EH (cell line): ENCODE results near the gene RAP1GDS1.
"Not testable (repeated sequence)": the region's sequence is repeated elsewhere in the genome, so short reads cannot be mapped to it uniquely, and the experiment has no call there.

Experiments
- DNase-seq: peaks from one replicate; pipeline ENCODE4 v3.0.0-alpha.2; 2015; ENCODE audit warnings: low read depth

RAP1GDS1 gene

GRCh38 chr4:98434816-98435215, 173.6 kb downstream of the RAP1GDS1 start:
- DNase-seq, result no peak

GRCh38 chr4:98444371-98444770, 183.2 kb downstream of the RAP1GDS1 start:
- DNase-seq, result no peak

- peak; percentile 24 for DNase-seq
Measured at GRCh38 chr4:98446499-98447375, 185.6 kb downstream of the RAP1GDS1 start.

- no peak for DNase-seq
Measured at GRCh38 chr4:98447648-98448047, 186.5 kb downstream of the RAP1GDS1 start.

GRCh38 chr4:98448908-98449307, 187.7 kb downstream of the RAP1GDS1 start:
- no peak for DNase-seq

- no peak for DNase-seq
Measured at GRCh38 chr4:98452091-98452490, 190.9 kb downstream of the RAP1GDS1 start.

- DNase-seq, result not testable (repeated sequence)
Measured at GRCh38 chr4:98457422-98457821, 196.2 kb downstream of the RAP1GDS1 start.

- peak; percentile 70 for DNase-seq
Measured at GRCh38 chr4:98461121-98461865, 200.1 kb downstream of the RAP1GDS1 start.

- DNase-seq, result no peak
Measured at GRCh38 chr4:98462487-98462886, 201.3 kb downstream of the RAP1GDS1 start.

GRCh38 chr4:98466868-98467599, 205.8 kb downstream of the RAP1GDS1 start:
- DNase-seq, result peak; percentile 40

- peak; percentile 92 for DNase-seq
Measured at GRCh38 chr4:98467627-98468072, 206.5 kb downstream of the RAP1GDS1 start.

- peak; percentile 48 for DNase-seq
Measured at GRCh38 chr4:98468709-98469108, 207.5 kb downstream of the RAP1GDS1 start.

GRCh38 chr4:98469771-98470170, 208.6 kb downstream of the RAP1GDS1 start:
- no peak for DNase-seq

- DNase-seq, result no peak
Measured at GRCh38 chr4:98470366-98470765, 209.2 kb downstream of the RAP1GDS1 start.

- peak; percentile 42 for DNase-seq
Measured at GRCh38 chr4:98470831-98471230, 209.6 kb downstream of the RAP1GDS1 start.

GRCh38 chr4:98473046-98473445, 211.9 kb downstream of the RAP1GDS1 start:
- DNase-seq, result peak; percentile 35

- peak; percentile 83 for DNase-seq
Measured at GRCh38 chr4:98474408-98474844, 213.2 kb downstream of the RAP1GDS1 start.

GRCh38 chr4:98476891-98477290, 215.7 kb downstream of the RAP1GDS1 start:
- DNase-seq, result no peak

GRCh38 chr4:98479590-98479989, 218.4 kb downstream of the RAP1GDS1 start:
- DNase-seq, result not testable (repeated sequence)

GRCh38 chr4:98480535-98480934, 219.4 kb downstream of the RAP1GDS1 start:
- no peak for DNase-seq

GRCh38 chr4:98481167-98481566, 220.0 kb downstream of the RAP1GDS1 start:
- peak; percentile 32 for DNase-seq

- DNase-seq, result no peak
Measured at GRCh38 chr4:98482503-98482846, 221.3 kb downstream of the RAP1GDS1 start.
